Loucy (cell line): Measurements from ENCODE around the gene ECHS1.

Experiments
- H2AFZ ChIP-seq: fragments of 200-600 bp; sonication (generic); 2 replicates; pipeline ENCODE4 v1.6.0; 2016; ENCODE audit warnings: antibody characterized with exemption, mild to moderate bottlenecking, low read length, moderate library complexity
- H3F3A ChIP-seq: fragments of 200-600 bp; 2 replicates; pipeline ENCODE4 v1.6.0; 2016; ENCODE audit warnings: antibody characterized with exemption, low read depth, mild to moderate bottlenecking
- H3K27me3 ChIP-seq: fragments of 200-600 bp; sonication (generic); 2 replicates; pipeline ENCODE4 v1.6.1; 2014; ENCODE audit warnings: low read length, mild to moderate bottlenecking; ENCODE audit not compliant: insufficient read depth, poor library complexity, severe bottlenecking
- H3K36me3 ChIP-seq: fragments of 200-600 bp; sonication (generic); 2 replicates; pipeline ENCODE4 v1.6.1; 2016; ENCODE audit warnings: low read length; ENCODE audit not compliant: insufficient read depth
- H3K4me1 ChIP-seq: fragments of 200-600 bp; sonication (generic); 2 replicates; pipeline ENCODE4 v1.5.1; 2014; ENCODE audit warnings: low read length, mild to moderate bottlenecking; ENCODE audit not compliant: insufficient read depth, poor library complexity, severe bottlenecking
- H3K4me2 ChIP-seq: fragments of 200-600 bp; sonication (generic); 2 replicates; pipeline ENCODE4 v1.6.0; 2014; ENCODE audit warnings: antibody characterized with exemption, low read length, low read depth, mild to moderate bottlenecking; ENCODE audit not compliant: poor library complexity, severe bottlenecking
- H3K4me3 ChIP-seq: fragments of 200-600 bp; sonication (generic); 2 replicates; pipeline ENCODE4 v1.5.1; 2014; ENCODE audit warnings: low read length, mild to moderate bottlenecking, mixed read lengths; ENCODE audit not compliant: poor library complexity, severe bottlenecking
- H3K79me2 ChIP-seq: fragments of 200-600 bp; sonication (generic); 2 replicates; pipeline ENCODE4 v1.6.1; 2014; ENCODE audit warnings: low read length; ENCODE audit not compliant: insufficient read depth
- H3K9ac ChIP-seq: fragments of 200-600 bp; sonication (generic); 2 replicates; pipeline ENCODE4 v1.6.0; 2014; ENCODE audit warnings: mild to moderate bottlenecking, low read depth, low read length, moderate library complexity; ENCODE audit not compliant: poor library complexity, severe bottlenecking
- H3K9me2 ChIP-seq: fragments of 200-600 bp; sonication (generic); replicated peaks from 2 replicates; pipeline ENCODE4 v1.6.1; 2016; ENCODE audit warnings: low read depth, low read length, mixed read lengths
- H3K9me3 ChIP-seq: fragments of 200-600 bp; sonication (generic); 2 replicates; pipeline ENCODE4 v1.6.1; 2014; ENCODE audit warnings: mild to moderate bottlenecking, antibody characterized with exemption, low read length, low read depth; ENCODE audit not compliant: insufficient read depth
- H4K20me1 ChIP-seq: fragments of 200-600 bp; sonication (generic); 2 replicates; pipeline ENCODE4 v1.6.0; 2014; ENCODE audit warnings: antibody characterized with exemption, low read length, mild to moderate bottlenecking; ENCODE audit not compliant: insufficient read depth, poor library complexity, severe bottlenecking
- EZH2phosphoT487 ChIP-seq: fragments of 200-600 bp; IDR thresholded peaks from 2 replicates; pipeline ENCODE4 v1.6.1; 2018; ENCODE audit warnings: antibody characterized with exemption, mild to moderate bottlenecking, moderate library complexity, borderline replicate concordance
- TF ChIP-seq, protein P1 (sequence below): fragments of 200-600 bp; sonication (generic); conservative IDR thresholded peaks from 2 replicates; pipeline ENCODE4 v1.5.1; 2014; ENCODE audit warnings: mild to moderate bottlenecking, antibody characterized with exemption, low read length

Gene ECHS1

GRCh38 chr10:133356549-133357284 lies 16.4 kb downstream of the ECHS1 start:
- Histone ChIP-seq H3K36me3 (no peaks in the 10 kb centered on the region), H3K9me3 (no peaks in the 10 kb centered on the region; the same call in 1 of the 2 replicates), H3K79me2 (no peaks in the 10 kb centered on the region), H3K4me1 (no peaks in the 10 kb centered on the region), H4K20me1 (no peaks in the 10 kb centered on the region), H3K9me2 (no peaks in the 10 kb centered on the region), H3K4me3 (peak overlapping the region; percentile 66), H3K9ac (peak overlapping the region; percentile 59), H2AFZ (no peak overlapping the region), H3K4me2 (peak overlapping the region; percentile 57), H3F3A (no peaks in the 10 kb centered on the region), H3K27me3 (no peaks in the 10 kb centered on the region)
- no peak for TF ChIP-seq EZH2phosphoT487
- TF ChIP-seq, protein P1, sequence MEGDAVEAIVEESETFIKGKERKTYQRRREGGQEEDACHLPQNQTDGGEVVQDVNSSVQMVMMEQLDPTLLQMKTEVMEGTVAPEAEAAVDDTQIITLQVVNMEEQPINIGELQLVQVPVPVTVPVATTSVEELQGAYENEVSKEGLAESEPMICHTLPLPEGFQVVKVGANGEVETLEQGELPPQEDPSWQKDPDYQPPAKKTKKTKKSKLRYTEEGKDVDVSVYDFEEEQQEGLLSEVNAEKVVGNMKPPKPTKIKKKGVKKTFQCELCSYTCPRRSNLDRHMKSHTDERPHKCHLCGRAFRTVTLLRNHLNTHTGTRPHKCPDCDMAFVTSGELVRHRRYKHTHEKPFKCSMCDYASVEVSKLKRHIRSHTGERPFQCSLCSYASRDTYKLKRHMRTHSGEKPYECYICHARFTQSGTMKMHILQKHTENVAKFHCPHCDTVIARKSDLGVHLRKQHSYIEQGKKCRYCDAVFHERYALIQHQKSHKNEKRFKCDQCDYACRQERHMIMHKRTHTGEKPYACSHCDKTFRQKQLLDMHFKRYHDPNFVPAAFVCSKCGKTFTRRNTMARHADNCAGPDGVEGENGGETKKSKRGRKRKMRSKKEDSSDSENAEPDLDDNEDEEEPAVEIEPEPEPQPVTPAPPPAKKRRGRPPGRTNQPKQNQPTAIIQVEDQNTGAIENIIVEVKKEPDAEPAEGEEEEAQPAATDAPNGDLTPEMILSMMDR, result no peak

DNA sequence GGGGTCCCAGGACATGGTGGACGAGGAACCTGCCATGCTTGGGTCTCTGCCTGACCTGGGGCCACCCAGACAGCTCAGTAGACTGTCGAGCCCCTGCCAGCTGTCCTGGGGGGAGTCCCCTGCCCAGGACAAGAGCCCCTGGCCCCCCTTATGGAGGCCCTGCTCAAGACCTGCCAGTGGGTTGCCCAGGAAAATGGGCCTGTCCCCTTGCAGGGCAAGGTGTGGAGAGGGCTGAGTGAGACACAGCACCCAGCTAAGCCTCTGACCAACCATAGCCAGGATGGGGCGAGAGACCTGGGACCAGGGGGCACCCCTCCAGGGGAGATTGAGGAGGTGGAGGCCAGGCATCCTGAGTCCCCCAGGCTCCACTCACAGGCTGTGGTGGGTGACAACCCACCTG lies 17.2 kb downstream of the ECHS1 start:
- Histone ChIP-seq H3K4me2 (no peak overlapping the region), H3K4me3 (no peak overlapping the region), H2AFZ (no peak overlapping the region), H3K4me1 (no peaks in the 10 kb centered on the region), H3K36me3 (no peaks in the 10 kb centered on the region), H3K9me3 (no peaks in the 10 kb centered on the region; the same call in 1 of the 2 replicates), H3K9ac (no peak overlapping the region), H3F3A (no peaks in the 10 kb centered on the region), H3K79me2 (no peaks in the 10 kb centered on the region), H4K20me1 (no peaks in the 10 kb centered on the region), H3K9me2 (no peaks in the 10 kb centered on the region), H3K27me3 (no peaks in the 10 kb centered on the region)
- TF ChIP-seq, protein P1, result no peak
- no peak for TF ChIP-seq EZH2phosphoT487

GRCh38 chr10:133355266-133355665 lies 17.9 kb downstream of the ECHS1 start:
- H3K27me3 ChIP-seq, result no peaks in the 10 kb centered on the region
- no peaks in the 10 kb centered on the region for H3K4me1 ChIP-seq
- no peaks in the 10 kb centered on the region for H3K36me3 ChIP-seq
- no peaks in the 10 kb centered on the region; the same call in 1 of the 2 replicates for H3K9me3 ChIP-seq
- no peaks in the 10 kb centered on the region for H3K9me2 ChIP-seq
- H3F3A ChIP-seq, result no peaks in the 10 kb centered on the region
- H2AFZ ChIP-seq, result no peak overlapping the region
- H3K4me2 ChIP-seq, result no peak overlapping the region
- no peaks in the 10 kb centered on the region for H3K79me2 ChIP-seq
- no peak for TF ChIP-seq EZH2phosphoT487
- TF ChIP-seq, protein P1, result no peak
- H4K20me1 ChIP-seq, result no peaks in the 10 kb centered on the region
- no peak overlapping the region for H3K9ac ChIP-seq
- H3K4me3 ChIP-seq, result no peak overlapping the region
